HepG2 (cell line): ENCODE data around the gene MAP3K2. TPM values are rescaled to one million over a fixed set of nuclear protein-coding genes. Genes with fewer than 3 reads are reported as not detected.

Experiments
- ELF1 ChIP-seq: sonication (generic); formaldehyde crosslinking; IDR thresholded peaks from 2 replicates; pipeline ENCODE4 v1.4.0; 2020; ENCODE audit warnings: missing genetic modification reagents
- IRX3 ChIP-seq: sonication (generic); formaldehyde crosslinking; IDR thresholded peaks from 2 replicates; pipeline ENCODE4 v1.8.1; 2023; ENCODE audit warnings: mild to moderate bottlenecking, low read depth, missing genetic modification reagents, borderline replicate concordance
- KAT8 ChIP-seq: IDR thresholded peaks from 2 replicates; pipeline ENCODE4 v1.6.1; 2016; ENCODE audit warnings: missing genetic modification reagents, missing compliant biosample characterization
- PAWR ChIP-seq: sonication (generic); formaldehyde crosslinking; IDR thresholded peaks from 2 replicates; pipeline ENCODE4 v1.4.0; 2020; ENCODE audit warnings: missing genetic modification reagents, mild to moderate bottlenecking, borderline replicate concordance
- SALL1 ChIP-seq: sonication (generic); formaldehyde crosslinking; IDR thresholded peaks from 2 replicates; pipeline ENCODE4 v1.8.0; 2022; ENCODE audit warnings: mild to moderate bottlenecking, missing genetic modification reagents
- SIX1 ChIP-seq: sonication (generic); formaldehyde crosslinking; IDR thresholded peaks from 2 replicates; pipeline ENCODE4 v1.4.0; 2020; ENCODE audit warnings: missing genetic modification reagents, borderline replicate concordance
- SKIL ChIP-seq: sonication (generic); formaldehyde crosslinking; IDR thresholded peaks from 2 replicates; pipeline ENCODE4 v1.8.0; 2022; ENCODE audit warnings: missing genetic modification reagents, mild to moderate bottlenecking, moderate library complexity, borderline replicate concordance
- TBX2 ChIP-seq: sonication (generic); formaldehyde crosslinking; IDR thresholded peaks from 2 replicates; pipeline ENCODE4 v1.5.0; 2020; ENCODE audit warnings: missing genetic modification reagents, mild to moderate bottlenecking, borderline replicate concordance
- TFDP1 ChIP-seq: IDR thresholded peaks from 2 replicates; pipeline ENCODE4 v1.6.1; 2016; ENCODE audit warnings: missing compliant biosample characterization, missing genetic modification reagents, borderline replicate concordance
- ZNF460 ChIP-seq: sonication (generic); formaldehyde crosslinking; IDR thresholded peaks from 2 replicates; pipeline ENCODE4 v1.5.1; 2020; ENCODE audit warnings: missing genetic modification reagents, mild to moderate bottlenecking, borderline replicate concordance
- ZNF503 ChIP-seq: sonication (generic); formaldehyde crosslinking; IDR thresholded peaks from 2 replicates; pipeline ENCODE4 v1.4.0; 2020; ENCODE audit warnings: missing genetic modification reagents
- ZNF512 ChIP-seq: sonication (generic); formaldehyde crosslinking; IDR thresholded peaks from 2 replicates; pipeline ENCODE4 v1.4.0; 2020; ENCODE audit warnings: mild to moderate bottlenecking, missing genetic modification reagents
- ZNF558 ChIP-seq: sonication (generic); formaldehyde crosslinking; IDR thresholded peaks from 2 replicates; pipeline ENCODE4 v1.9.0; 2022; ENCODE audit warnings: mild to moderate bottlenecking, missing genetic modification reagents, borderline replicate concordance
- ZNF570 ChIP-seq: sonication (generic); formaldehyde crosslinking; IDR thresholded peaks from 2 replicates; pipeline ENCODE4 v1.4.0; 2020; ENCODE audit warnings: mild to moderate bottlenecking, missing genetic modification reagents, borderline replicate concordance
- ZNF747 ChIP-seq: sonication (generic); formaldehyde crosslinking; IDR thresholded peaks from 2 replicates; pipeline ENCODE4 v1.8.1; 2023; ENCODE audit warnings: missing genetic modification reagents, mild to moderate bottlenecking, borderline replicate concordance
- ZNF782 ChIP-seq: sonication (generic); formaldehyde crosslinking; IDR thresholded peaks from 2 replicates; pipeline ENCODE4 v1.4.0; 2020; ENCODE audit warnings: missing genetic modification reagents, mild to moderate bottlenecking, borderline replicate concordance
- ZNF788 ChIP-seq: sonication (generic); formaldehyde crosslinking; IDR thresholded peaks from 2 replicates; pipeline ENCODE4 v1.5.0; 2020; ENCODE audit warnings: mild to moderate bottlenecking, missing genetic modification reagents, borderline replicate concordance
- ZSCAN30 ChIP-seq: sonication (generic); formaldehyde crosslinking; IDR thresholded peaks from 2 replicates; pipeline ENCODE4 v1.5.0; 2020; ENCODE audit warnings: mild to moderate bottlenecking, missing genetic modification reagents
- polyA plus RNA-seq, 8 experiments: library from polyadenylated mRNA; depleted of rRNA in 3 of 8; stranded (reverse) in 7 of 8; unstranded in 1 of 8; fragments of >200 nt; fragmentation: Illumina TruSeq in 4 of 8; extraction: Trizol in 4 of 8; gene quantifications; 2 replicates each; pipeline versions ENCODE4 v1.2.1 to v1.2.3, GENCODE V29; 2011 to 2016; ENCODE audit warnings: low read depth in 4 of 8, missing spikeins in 1 of 8, mixed read lengths in 1 of 8; ENCODE audit not compliant: insufficient read depth in 1 of 8
- total RNA-seq, 5 experiments: library from RNA; depleted of rRNA; stranded (reverse); fragments of >200 nt; fragmentation: Illumina TruSeq; extraction: Trizol; gene quantifications; 2 replicates each; pipeline ENCODE4 v1.2.3, GENCODE V29; 2016; ENCODE audit warnings: low read depth in 1 of 5

MAP3K2 gene
- total and polyA plus RNA-seq, 2 of the 13 experiments (the other 11 are each of a cell fraction or from before 2014, with no cell fraction given), result 12.2 to 37.2 TPM

- peak; percentile 64 for TF ChIP-seq SALL1
- peak; percentile 49; the same call in 1 of the 2 replicates for TF ChIP-seq PAWR
- TF ChIP-seq ZNF788 (CRISPR knock-in tag), result peak; percentile 57; the same call in 1 of the 2 replicates
- no peak for TF ChIP-seq ZNF460 (CRISPR knock-in tag)
- TF ChIP-seq KAT8 (CRISPR knock-in tag), result peak; percentile 71
- peak; percentile 44; the same call in 1 of the 2 replicates for TF ChIP-seq TFDP1 (CRISPR knock-in tag)
- no peak for TF ChIP-seq ZSCAN30 (CRISPR knock-in tag)
- no peak for TF ChIP-seq SKIL (CRISPR knock-in tag)
- TF ChIP-seq ZNF570 (CRISPR knock-in tag), result 0 out of 2 replicates have a peak, but pooled peaks have one; percentile 15
- no peak; the same call in 1 of the 2 replicates for TF ChIP-seq ZNF782 (CRISPR knock-in tag)
- peak; percentile 44; the same call in 1 of the 2 replicates for TF ChIP-seq ELF1 (CRISPR knock-in tag)
- TF ChIP-seq TBX2 (CRISPR knock-in tag), result peak; percentile 31
- 0 out of 2 replicates have a peak, but pooled peaks have one; percentile 31 for TF ChIP-seq ZNF747 (CRISPR knock-in tag)
- TF ChIP-seq ZNF512 (CRISPR knock-in tag), result peak; percentile 80
- peak; percentile 11; the same call in 1 of the 2 replicates for TF ChIP-seq ZNF503 (CRISPR knock-in tag)
- 0 out of 2 replicates have a peak, but pooled peaks have one; percentile 23 for TF ChIP-seq IRX3
- TF ChIP-seq ZNF558, result no peak
- peak; percentile 2; the same call in 1 of the 2 replicates for TF ChIP-seq SIX1 (CRISPR knock-in tag)
These were observed at the start of gene MAP3K2 (continued) for GRCh38 chr2:127387655-127388422.
